HG03045 (cell line): ENCODE data around the gene GPRC5C.
A peak's percentile ranks its signal among the peaks of the same experiment; 100 is the strongest.
"Not testable (repeated sequence)": the region's sequence is repeated elsewhere in the genome, so short reads cannot be mapped to it uniquely, and the experiment has no call there.

Experiments used
- ATAC-seq: cut with Tn5 transposase; IDR thresholded peaks from one replicate; pipeline ENCODE4 v1.9.1; 2021; ENCODE audit warnings: mild to moderate bottlenecking, moderate library complexity; ENCODE audit not compliant: unreplicated experiment

GPRC5C gene

GRCh38 chr17:74467221-74467951 lies 35.5 kb downstream of the GPRC5C start:
- ATAC-seq: peak; percentile 69

- ATAC-seq: no peak
Observed at GRCh38 chr17:74471341-74471740, 39.5 kb downstream of the GPRC5C start.

GRCh38 chr17:74472890-74473289 lies 41.0 kb downstream of the GPRC5C start:
- ATAC-seq: no peak

- no peak for ATAC-seq
Observed at GRCh38 chr17:74473294-74473693, 41.4 kb downstream of the GPRC5C start.

GRCh38 chr17:74474043-74474792 lies 42.3 kb downstream of the GPRC5C start:
- no peak for ATAC-seq

GRCh38 chr17:74475189-74475588 lies 43.3 kb downstream of the GPRC5C start:
- ATAC-seq: no peak

GRCh38 chr17:74477411-74477810 lies 45.5 kb downstream of the GPRC5C start:
- ATAC-seq: no peak

GRCh38 chr17:74478420-74479100 lies 46.7 kb downstream of the GPRC5C start:
- ATAC-seq: no peak

GRCh38 chr17:74480290-74480689 lies 48.4 kb downstream of the GPRC5C start:
- ATAC-seq: no peak

- no peak for ATAC-seq
Observed at GRCh38 chr17:74481621-74482020, 49.7 kb downstream of the GPRC5C start.

- ATAC-seq: no peak
Observed at GRCh38 chr17:74484066-74484465, 52.2 kb downstream of the GPRC5C start.

- no peak for ATAC-seq
Observed at GRCh38 chr17:74485022-74485743, 53.3 kb downstream of the GPRC5C start.

- no peak for ATAC-seq
Observed at GRCh38 chr17:74485841-74486240, 54.0 kb downstream of the GPRC5C start.

- not testable (repeated sequence) for ATAC-seq
Observed at GRCh38 chr17:74488276-74488675, 56.4 kb downstream of the GPRC5C start.

- ATAC-seq: no peak
Observed at GRCh38 chr17:74490716-74491115, 58.8 kb downstream of the GPRC5C start.

GRCh38 chr17:74491626-74492025 lies 59.7 kb downstream of the GPRC5C start:
- ATAC-seq: no peak

GRCh38 chr17:74493331-74493833 lies 61.5 kb downstream of the GPRC5C start:
- ATAC-seq: no peak
